HepG2 (cell line): ENCODE data around the gene SIVA1. TPM values are rescaled to one million over a fixed set of nuclear protein-coding genes. Genes with fewer than 3 reads are reported as not detected.

Experiments used
- ARNT2 ChIP-seq: sonication (generic); formaldehyde crosslinking; IDR thresholded peaks from 2 replicates; pipeline ENCODE4 v1.8.0; 2022; ENCODE audit warnings: mild to moderate bottlenecking, low read depth, missing genetic modification reagents, moderate library complexity
- CCAR2 ChIP-seq: fragments of 200-400 bp; formaldehyde crosslinking; optimal IDR thresholded peaks from 2 replicates; pipeline ENCODE3; 2018; ENCODE audit warnings: low read depth, mild to moderate bottlenecking, low read length, moderate library complexity
- CTCF ChIP-seq: sonication (generic); formaldehyde crosslinking; IDR thresholded peaks from 2 replicates; pipeline ENCODE4 v1.5.0; 2020; ENCODE audit warnings: mild to moderate bottlenecking, missing genetic modification reagents, moderate library complexity
- MXD1 ChIP-seq: sonication (generic); formaldehyde crosslinking; IDR thresholded peaks from 2 replicates; pipeline ENCODE4 v1.4.0; 2020; ENCODE audit warnings: mild to moderate bottlenecking, missing genetic modification reagents
- PAXIP1 ChIP-seq: sonication (generic); formaldehyde crosslinking; conservative IDR thresholded peaks from 2 replicates; pipeline ENCODE4 v1.4.0; 2020; ENCODE audit warnings: mild to moderate bottlenecking, missing genetic modification reagents, moderate library complexity
- ZNF326 ChIP-seq: sonication (generic); formaldehyde crosslinking; IDR thresholded peaks from 2 replicates; pipeline ENCODE4 v1.4.0; 2020; ENCODE audit warnings: missing genetic modification reagents, borderline replicate concordance
- ZNF574 ChIP-seq: sonication (generic); formaldehyde crosslinking; IDR thresholded peaks from 2 replicates; pipeline ENCODE4 v1.4.0; 2020; ENCODE audit warnings: missing genetic modification reagents
- ZSCAN9 ChIP-seq: IDR thresholded peaks from 2 replicates; pipeline ENCODE4 v1.6.1; 2016; ENCODE audit warnings: borderline replicate concordance
- polyA plus RNA-seq, 8 experiments: library from polyadenylated mRNA; depleted of rRNA in 3 of 8; stranded (reverse) in 7 of 8; unstranded in 1 of 8; fragments of >200 nt; fragmentation: Illumina TruSeq in 4 of 8; extraction: Trizol in 4 of 8; gene quantifications; 2 replicates each; pipeline versions ENCODE4 v1.2.1 to v1.2.3, GENCODE V29; 2011 to 2016; ENCODE audit warnings: low read depth in 4 of 8, missing spikeins in 1 of 8, mixed read lengths in 1 of 8; ENCODE audit not compliant: insufficient read depth in 1 of 8
- total RNA-seq, 5 experiments: library from RNA; depleted of rRNA; stranded (reverse); fragments of >200 nt; fragmentation: Illumina TruSeq; extraction: Trizol; gene quantifications; 2 replicates each; pipeline ENCODE4 v1.2.3, GENCODE V29; 2016; ENCODE audit warnings: low read depth in 1 of 5
- TF ChIP-seq, protein P1 (sequence below): sonication (generic); formaldehyde crosslinking; IDR thresholded peaks from 2 replicates; pipeline ENCODE4 v1.4.0; 2020; ENCODE audit warnings: low read depth, missing genetic modification reagents
- TF ChIP-seq, protein P2 (sequence below): sonication (generic); formaldehyde crosslinking; IDR thresholded peaks from 2 replicates; pipeline ENCODE4 v1.4.0; 2020; ENCODE audit warnings: missing genetic modification reagents; ENCODE audit errors: not compliant biosample characterization

Gene SIVA1
- total and polyA plus RNA-seq, 2 of the 13 experiments (the other 11 are each of a cell fraction or from before 2014, with no cell fraction given), result 123 to 186 TPM

- TF ChIP-seq, protein P1, sequence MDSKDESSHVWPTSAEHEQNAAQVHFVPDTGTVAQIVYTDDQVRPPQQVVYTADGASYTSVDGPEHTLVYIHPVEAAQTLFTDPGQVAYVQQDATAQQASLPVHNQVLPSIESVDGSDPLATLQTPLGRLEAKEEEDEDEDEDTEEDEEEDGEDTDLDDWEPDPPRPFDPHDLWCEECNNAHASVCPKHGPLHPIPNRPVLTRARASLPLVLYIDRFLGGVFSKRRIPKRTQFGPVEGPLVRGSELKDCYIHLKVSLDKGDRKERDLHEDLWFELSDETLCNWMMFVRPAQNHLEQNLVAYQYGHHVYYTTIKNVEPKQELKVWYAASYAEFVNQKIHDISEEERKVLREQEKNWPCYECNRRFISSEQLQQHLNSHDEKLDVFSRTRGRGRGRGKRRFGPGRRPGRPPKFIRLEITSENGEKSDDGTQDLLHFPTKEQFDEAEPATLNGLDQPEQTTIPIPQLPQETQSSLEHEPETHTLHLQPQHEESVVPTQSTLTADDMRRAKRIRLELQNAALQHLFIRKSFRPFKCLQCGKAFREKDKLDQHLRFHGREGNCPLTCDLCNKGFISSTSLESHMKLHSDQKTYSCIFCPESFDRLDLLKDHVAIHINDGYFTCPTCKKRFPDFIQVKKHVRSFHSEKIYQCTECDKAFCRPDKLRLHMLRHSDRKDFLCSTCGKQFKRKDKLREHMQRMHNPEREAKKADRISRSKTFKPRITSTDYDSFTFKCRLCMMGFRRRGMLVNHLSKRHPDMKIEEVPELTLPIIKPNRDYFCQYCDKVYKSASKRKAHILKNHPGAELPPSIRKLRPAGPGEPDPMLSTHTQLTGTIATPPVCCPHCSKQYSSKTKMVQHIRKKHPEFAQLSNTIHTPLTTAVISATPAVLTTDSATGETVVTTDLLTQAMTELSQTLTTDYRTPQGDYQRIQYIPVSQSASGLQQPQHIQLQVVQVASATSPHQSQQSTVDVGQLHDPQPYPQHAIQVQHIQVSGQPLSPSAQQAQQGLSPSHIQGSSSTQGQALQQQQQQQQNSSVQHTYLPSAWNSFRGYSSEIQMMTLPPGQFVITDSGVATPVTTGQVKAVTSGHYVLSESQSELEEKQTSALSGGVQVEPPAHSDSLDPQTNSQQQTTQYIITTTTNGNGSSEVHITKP (CRISPR knock-in tag), result no peak
- peak; percentile 67 for TF ChIP-seq CTCF
- TF ChIP-seq ZNF574 (CRISPR knock-in tag), result peak; percentile 59; the same call in 1 of the 2 replicates
- no peak for TF ChIP-seq ZNF326
- TF ChIP-seq PAXIP1 (CRISPR knock-in tag), result peak; percentile 81
- no peak for TF ChIP-seq CCAR2
- TF ChIP-seq ZSCAN9 (CRISPR knock-in tag), result no peak
- TF ChIP-seq ARNT2 (CRISPR knock-in tag), result no peak
- TF ChIP-seq, protein P2, sequence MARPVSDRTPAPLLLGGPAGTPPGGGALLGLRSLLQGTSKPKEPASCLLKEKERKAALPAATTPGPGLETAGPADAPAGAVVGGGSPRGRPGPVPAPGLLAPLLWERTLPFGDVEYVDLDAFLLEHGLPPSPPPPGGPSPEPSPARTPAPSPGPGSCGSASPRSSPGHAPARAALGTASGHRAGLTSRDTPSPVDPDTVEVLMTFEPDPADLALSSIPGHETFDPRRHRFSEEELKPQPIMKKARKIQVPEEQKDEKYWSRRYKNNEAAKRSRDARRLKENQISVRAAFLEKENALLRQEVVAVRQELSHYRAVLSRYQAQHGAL (CRISPR knock-in tag), result no peak
- peak; percentile 70; the same call in 1 of the 2 replicates for TF ChIP-seq MXD1 (CRISPR knock-in tag)
These were observed 26.1 kb upstream of the SIVA1 start (continued) for GRCh38 chr14:104726600-104727451.
